Mammary epithelial cell (primary cell): Measurements from ENCODE around the gene C19orf81.

Source experiments
- CTCF ChIP-seq, 2 donors: IDR thresholded peaks in 1 of 2; conservative IDR thresholded peaks in 1 of 2; 2 replicates each; pipeline ENCODE4 v1.5.1; 2011 to 2012; ENCODE audit warnings: inconsistent platforms in 2 of 2, low read length in 2 of 2, mild to moderate bottlenecking in 2 of 2, control low read depth in 1 of 2, low read depth in 1 of 2; ENCODE audit not compliant: insufficient read depth in 1 of 2; ENCODE audit errors: extremely low read depth in 1 of 2
- EZH2 ChIP-seq: IDR thresholded peaks from 2 replicates; pipeline ENCODE4 v1.6.1; 2012; ENCODE audit warnings: low read length, inconsistent platforms, borderline replicate concordance

GRCh38 chr19:50607388-50607787, 41.9 kb upstream of the C19orf81 start:
- TF ChIP-seq CTCF (conservative IDR thresholded peaks at IDR 0.05 in 1 of 2, IDR thresholded peaks at IDR 0.05 in 1 of 2; ENCODE audit: extremely low read depth in 1 of 2, insufficient read depth in 1 of 2, low read depth in 1 of 2, low read length in 2 of 2) (no peak), EZH2 (no peak)
